ENCODE results near the gene TXNL1. TPM values are rescaled to one million over a fixed set of nuclear protein-coding genes. Genes with fewer than 3 reads are reported as not detected.

Gene TXNL1
- total RNA-seq, result 23.5 TPM

- Histone ChIP-seq H3K4me1 (ENCODE audit: control insufficient read depth in 3 of 3, insufficient read depth in 3 of 3, low read length in 3 of 3) (peaks cover 8 to 19% (median 11%) of the 10 kb centered on the region in 3 donors), H3K4me3 (ENCODE audit: low read length in 3 of 3) (peak within 1 kb of the TSS; percentile 91 to 94 (median 94)), H3K27ac (ENCODE audit: low read depth, low read length) (peak within 1 kb of the TSS; percentile 99), H3K9me3 (ENCODE audit: control insufficient read depth in 3 of 3, low read length in 3 of 3) (no peaks in the 10 kb centered on the region), H3K9ac (ENCODE audit: low read depth in 1 of 3, low read length in 3 of 3) (peak within 1 kb of the TSS; percentile 98 to 100 (median 99)), H3K27me3 (ENCODE audit: control insufficient read depth in 3 of 3, insufficient read depth in 3 of 3, low read length in 3 of 3) (no peaks in the 10 kb centered on the region), H3K36me3 (ENCODE audit: control insufficient read depth in 3 of 3, insufficient read depth in 3 of 3, low read length in 3 of 3) (no peaks in the 10 kb centered on the region)
Observed at GRCh38 chr18:56638232-56639103, at the start of gene TXNL1. TXNL1 (minus strand) TSS chr18:56638592; CDS start chr18:56638440, 152 bp downstream.

GRCh38 chr18:56684277-56684676 lies 45.9 kb upstream of the TXNL1 start:
- peaks cover 0 to 23% (median 13%) of the 10 kb centered on the region in 3 donors for H3K36me3 ChIP-seq (ENCODE audit: control insufficient read depth in 3 of 3, insufficient read depth in 3 of 3, low read length in 3 of 3)
- no peaks in the 10 kb centered on the region for H3K9me3 ChIP-seq (ENCODE audit: control insufficient read depth in 3 of 3, low read length in 3 of 3)
- no peak overlapping the region for H3K27ac ChIP-seq (ENCODE audit: low read depth, low read length)
- no peak overlapping the region for H3K4me3 ChIP-seq (ENCODE audit: low read length in 3 of 3)
- no peak overlapping the region for H3K9ac ChIP-seq (ENCODE audit: low read depth in 1 of 3, low read length in 3 of 3)
- H3K4me1 ChIP-seq (ENCODE audit: control insufficient read depth in 3 of 3, insufficient read depth in 3 of 3, low read length in 3 of 3), result no peaks in the 10 kb centered on the region
- no peaks in the 10 kb centered on the region for H3K27me3 ChIP-seq (ENCODE audit: control insufficient read depth in 3 of 3, insufficient read depth in 3 of 3, low read length in 3 of 3)

GRCh38 chr18:56678836-56679565 lies 40.6 kb upstream of the TXNL1 start:
- Histone ChIP-seq H3K4me1 (ENCODE audit: control insufficient read depth in 3 of 3, insufficient read depth in 3 of 3, low read length in 3 of 3) (no peaks in the 10 kb centered on the region), H3K27me3 (ENCODE audit: control insufficient read depth in 3 of 3, insufficient read depth in 3 of 3, low read length in 3 of 3) (no peaks in the 10 kb centered on the region), H3K27ac (ENCODE audit: low read depth, low read length) (no peak overlapping the region), H3K9ac (ENCODE audit: low read depth in 1 of 3, low read length in 3 of 3) (no peak overlapping the region), H3K4me3 (ENCODE audit: low read length in 3 of 3) (no peak overlapping the region), H3K36me3 (ENCODE audit: control insufficient read depth in 3 of 3, insufficient read depth in 3 of 3, low read length in 3 of 3) (peaks cover 0 to 11% (median 10%) of the 10 kb centered on the region in 3 donors), H3K9me3 (ENCODE audit: control insufficient read depth in 3 of 3, low read length in 3 of 3) (no peaks in the 10 kb centered on the region)

GRCh38 chr18:56676639-56677038 lies 38.2 kb upstream of the TXNL1 start:
- Histone ChIP-seq H3K4me1 (ENCODE audit: control insufficient read depth in 3 of 3, insufficient read depth in 3 of 3, low read length in 3 of 3) (no peaks in the 10 kb centered on the region), H3K9ac (ENCODE audit: low read depth in 1 of 3, low read length in 3 of 3) (no peak overlapping the region), H3K36me3 (ENCODE audit: control insufficient read depth in 3 of 3, insufficient read depth in 3 of 3, low read length in 3 of 3) (peaks cover 0 to 7% (median 4%) of the 10 kb centered on the region in 3 donors), H3K4me3 (ENCODE audit: low read length in 3 of 3) (no peak overlapping the region), H3K27me3 (ENCODE audit: control insufficient read depth in 3 of 3, insufficient read depth in 3 of 3, low read length in 3 of 3) (no peaks in the 10 kb centered on the region), H3K27ac (ENCODE audit: low read depth, low read length) (no peak overlapping the region), H3K9me3 (ENCODE audit: control insufficient read depth in 3 of 3, low read length in 3 of 3) (no peaks in the 10 kb centered on the region)

GRCh38 chr18:56672981-56673380 lies 34.6 kb upstream of the TXNL1 start:
- H3K27me3 ChIP-seq (ENCODE audit: control insufficient read depth in 3 of 3, insufficient read depth in 3 of 3, low read length in 3 of 3), result no peaks in the 10 kb centered on the region
- no peaks in the 10 kb centered on the region for H3K9me3 ChIP-seq (ENCODE audit: control insufficient read depth in 3 of 3, low read length in 3 of 3)
- H3K36me3 ChIP-seq (ENCODE audit: control insufficient read depth in 3 of 3, insufficient read depth in 3 of 3, low read length in 3 of 3), result peaks cover 0 to 7% (median 2%) of the 10 kb centered on the region in 3 donors
- no peak overlapping the region for H3K27ac ChIP-seq (ENCODE audit: low read depth, low read length)
- H3K9ac ChIP-seq (ENCODE audit: low read depth in 1 of 3, low read length in 3 of 3), result no peak overlapping the region
- H3K4me3 ChIP-seq (ENCODE audit: low read length in 3 of 3), result no peak overlapping the region
- H3K4me1 ChIP-seq (ENCODE audit: control insufficient read depth in 3 of 3, insufficient read depth in 3 of 3, low read length in 3 of 3), result no peaks in the 10 kb centered on the region

GRCh38 chr18:56672391-56672790 lies 34.0 kb upstream of the TXNL1 start:
- H3K9ac ChIP-seq (ENCODE audit: low read depth in 1 of 3, low read length in 3 of 3), result no peak overlapping the region
- H3K27me3 ChIP-seq (ENCODE audit: control insufficient read depth in 3 of 3, insufficient read depth in 3 of 3, low read length in 3 of 3), result no peaks in the 10 kb centered on the region
- H3K9me3 ChIP-seq (ENCODE audit: control insufficient read depth in 3 of 3, low read length in 3 of 3), result no peaks in the 10 kb centered on the region
- H3K36me3 ChIP-seq (ENCODE audit: control insufficient read depth in 3 of 3, insufficient read depth in 3 of 3, low read length in 3 of 3), result peaks cover 0 to 7% (median 2%) of the 10 kb centered on the region in 3 donors
- H3K4me1 ChIP-seq (ENCODE audit: control insufficient read depth in 3 of 3, insufficient read depth in 3 of 3, low read length in 3 of 3), result no peaks in the 10 kb centered on the region
- H3K27ac ChIP-seq (ENCODE audit: low read depth, low read length), result no peak overlapping the region
- H3K4me3 ChIP-seq (ENCODE audit: low read length in 3 of 3), result no peak overlapping the region

- Histone ChIP-seq H3K9ac (ENCODE audit: low read depth in 1 of 3, low read length in 3 of 3) (no peak overlapping the region), H3K27me3 (ENCODE audit: control insufficient read depth in 3 of 3, insufficient read depth in 3 of 3, low read length in 3 of 3) (no peaks in the 10 kb centered on the region), H3K9me3 (ENCODE audit: control insufficient read depth in 3 of 3, low read length in 3 of 3) (no peaks in the 10 kb centered on the region), H3K27ac (ENCODE audit: low read depth, low read length) (no peak overlapping the region), H3K4me1 (ENCODE audit: control insufficient read depth in 3 of 3, insufficient read depth in 3 of 3, low read length in 3 of 3) (peaks cover 2 to 6% (median 6%) of the 10 kb centered on the region in 3 donors), H3K36me3 (ENCODE audit: control insufficient read depth in 3 of 3, insufficient read depth in 3 of 3, low read length in 3 of 3) (no peaks in the 10 kb centered on the region), H3K4me3 (ENCODE audit: low read length in 3 of 3) (no peak overlapping the region)
Observed at GRCh38 chr18:56662902-56663301, 24.5 kb upstream of the TXNL1 start.

GRCh38 chr18:56662502-56662901 lies 24.1 kb upstream of the TXNL1 start:
- no peaks in the 10 kb centered on the region for H3K36me3 ChIP-seq (ENCODE audit: control insufficient read depth in 3 of 3, insufficient read depth in 3 of 3, low read length in 3 of 3)
- H3K4me1 ChIP-seq (ENCODE audit: control insufficient read depth in 3 of 3, insufficient read depth in 3 of 3, low read length in 3 of 3), result peaks cover 2 to 6% (median 6%) of the 10 kb centered on the region in 3 donors
- H3K9me3 ChIP-seq (ENCODE audit: control insufficient read depth in 3 of 3, low read length in 3 of 3), result no peaks in the 10 kb centered on the region
- H3K27me3 ChIP-seq (ENCODE audit: control insufficient read depth in 3 of 3, insufficient read depth in 3 of 3, low read length in 3 of 3), result no peaks in the 10 kb centered on the region
- H3K4me3 ChIP-seq (ENCODE audit: low read length in 3 of 3), result no peak overlapping the region
- H3K9ac ChIP-seq (ENCODE audit: low read depth in 1 of 3, low read length in 3 of 3), result no peak overlapping the region
- no peak overlapping the region for H3K27ac ChIP-seq (ENCODE audit: low read depth, low read length)

GRCh38 chr18:56662063-56662408 lies 23.6 kb upstream of the TXNL1 start:
- Histone ChIP-seq H3K4me1 (ENCODE audit: control insufficient read depth in 3 of 3, insufficient read depth in 3 of 3, low read length in 3 of 3) (peaks cover 2 to 6% (median 6%) of the 10 kb centered on the region in 3 donors), H3K27ac (ENCODE audit: low read depth, low read length) (no peak overlapping the region), H3K9ac (ENCODE audit: low read depth in 1 of 3, low read length in 3 of 3) (no peak overlapping the region), H3K27me3 (ENCODE audit: control insufficient read depth in 3 of 3, insufficient read depth in 3 of 3, low read length in 3 of 3) (no peaks in the 10 kb centered on the region), H3K9me3 (ENCODE audit: control insufficient read depth in 3 of 3, low read length in 3 of 3) (no peaks in the 10 kb centered on the region), H3K36me3 (ENCODE audit: control insufficient read depth in 3 of 3, insufficient read depth in 3 of 3, low read length in 3 of 3) (no peaks in the 10 kb centered on the region), H3K4me3 (ENCODE audit: low read length in 3 of 3) (no peak overlapping the region)

Measured in skeletal muscle tissue (tissue), 4 donors.